ENCODE results near the gene LIME1. TPM values are rescaled to one million over a fixed set of nuclear protein-coding genes. Genes with fewer than 3 reads are reported as not detected.

LIME1 gene
- total RNA-seq, 4 donors from 2014 or later, result 1.6 to 16.6 (median 4.8) TPM

- no peak for TF ChIP-seq CTCF (IDR thresholded peaks at IDR 0.05; ENCODE audit: low read depth)
These were observed 630 bp downstream of the LIME1 start for GRCh38 chr20:63736893-63737694.

- no peak for TF ChIP-seq CTCF (IDR thresholded peaks at IDR 0.05; ENCODE audit: low read depth)
These were observed 1.2 kb downstream of the LIME1 start for GRCh38 chr20:63737695-63737944.

GRCh38 chr20:63737945-63738686 lies 1.7 kb downstream of the LIME1 start:
- TF ChIP-seq CTCF (IDR thresholded peaks at IDR 0.05; ENCODE audit: low read depth), result no peak

GRCh38 chr20:63738687-63739129 lies 2.2 kb downstream of the LIME1 start:
- TF ChIP-seq CTCF (IDR thresholded peaks at IDR 0.05; ENCODE audit: low read depth), result no peak

GRCh38 chr20:63739130-63740069 lies 2.9 kb downstream of the LIME1 start, which contains the start of gene SLC2A4RG:
Gene SLC2A4RG (plus strand): TSS chr20:63739776. CDS start chr20:63739913, 137 bp downstream.
- no peak for TF ChIP-seq CTCF (IDR thresholded peaks at IDR 0.05; ENCODE audit: low read depth)

- TF ChIP-seq CTCF (IDR thresholded peaks at IDR 0.05; ENCODE audit: low read depth), result no peak
These were observed 3.7 kb downstream of the LIME1 start for GRCh38 chr20:63740070-63740626.
